ENCODE results near the gene FBXO34.

DNA sequence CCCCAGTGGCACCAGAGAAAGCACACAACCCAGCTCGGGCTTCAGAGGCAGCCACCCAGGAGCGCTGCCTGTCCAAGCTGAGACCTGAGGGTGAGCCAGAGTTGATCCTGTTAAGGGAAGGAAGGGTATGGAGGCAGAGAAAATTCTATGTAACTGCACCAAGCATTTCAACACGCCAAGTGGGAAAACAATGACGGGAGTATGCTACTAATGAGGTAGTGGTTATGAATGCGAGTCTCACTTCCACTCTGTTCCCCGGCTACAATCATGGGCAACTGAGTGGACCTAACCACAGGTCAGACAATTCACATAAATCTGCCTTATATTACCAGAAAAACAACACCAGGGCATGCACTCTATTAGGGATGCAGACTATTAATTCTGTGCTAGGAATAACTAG, 130.5 kb downstream of the FBXO34 start:
- no peak for TF ChIP-seq EZH2 (IDR thresholded peaks at IDR 0.05; ENCODE audit: borderline replicate concordance)
- TF ChIP-seq, protein P1, sequence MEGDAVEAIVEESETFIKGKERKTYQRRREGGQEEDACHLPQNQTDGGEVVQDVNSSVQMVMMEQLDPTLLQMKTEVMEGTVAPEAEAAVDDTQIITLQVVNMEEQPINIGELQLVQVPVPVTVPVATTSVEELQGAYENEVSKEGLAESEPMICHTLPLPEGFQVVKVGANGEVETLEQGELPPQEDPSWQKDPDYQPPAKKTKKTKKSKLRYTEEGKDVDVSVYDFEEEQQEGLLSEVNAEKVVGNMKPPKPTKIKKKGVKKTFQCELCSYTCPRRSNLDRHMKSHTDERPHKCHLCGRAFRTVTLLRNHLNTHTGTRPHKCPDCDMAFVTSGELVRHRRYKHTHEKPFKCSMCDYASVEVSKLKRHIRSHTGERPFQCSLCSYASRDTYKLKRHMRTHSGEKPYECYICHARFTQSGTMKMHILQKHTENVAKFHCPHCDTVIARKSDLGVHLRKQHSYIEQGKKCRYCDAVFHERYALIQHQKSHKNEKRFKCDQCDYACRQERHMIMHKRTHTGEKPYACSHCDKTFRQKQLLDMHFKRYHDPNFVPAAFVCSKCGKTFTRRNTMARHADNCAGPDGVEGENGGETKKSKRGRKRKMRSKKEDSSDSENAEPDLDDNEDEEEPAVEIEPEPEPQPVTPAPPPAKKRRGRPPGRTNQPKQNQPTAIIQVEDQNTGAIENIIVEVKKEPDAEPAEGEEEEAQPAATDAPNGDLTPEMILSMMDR (IDR thresholded peaks at IDR 0.05; ENCODE audit: poor library complexity) = no peak

Measured in hepatocyte (in vitro differentiated cells).